ENCODE data around the gene APOL1.

- TF ChIP-seq CTCF (IDR thresholded peaks at IDR 0.05) (no peak), PBX3 (IDR thresholded peaks at IDR 0.05) (no peak), RAD21 (IDR thresholded peaks at IDR 0.05; ENCODE audit: low read length) (no peak), FOXM1 (IDR thresholded peaks at IDR 0.05; ENCODE audit: low read depth) (no peak), RFX5 (IDR thresholded peaks at IDR 0.05; ENCODE audit: low read length) (no peak), IRF3 (IDR thresholded peaks at IDR 0.05; ENCODE audit: low read depth, low read length) (no peak), USF1 (IDR thresholded peaks at IDR 0.05; ENCODE audit: borderline replicate concordance, low read depth) (no peak), RCOR1 (IDR thresholded peaks at IDR 0.05; ENCODE audit: low read length) (no peak)
These were observed 29.4 kb downstream of the APOL1 start for GRCh38 chr22:36282328-36282831.
